NCI-H2227 treated with DMSO at 0.1 percent for 48 hours (cell line): ENCODE measurements around the gene ALKBH7.

ENCODE experiments used
- DNase-seq: peaks from one replicate; lab custom pipeline; 2025; lab: John Stamatoyannopoulos, UW

Gene ALKBH7

GRCh38 chr19:6364353-6364752 lies 8.2 kb upstream of the ALKBH7 start:
- DNase-seq: no peak

GRCh38 chr19:6373096-6373812 lies 660 bp downstream of the ALKBH7 start:
- DNase-seq: peak; percentile 95

- DNase-seq: no peak
Observed at GRCh38 chr19:6373813-6374108, 1.2 kb downstream of the ALKBH7 start.

- no peak for DNase-seq
Observed at GRCh38 chr19:6374161-6374709, 1.6 kb downstream of the ALKBH7 start.

GRCh38 chr19:6374711-6375410 lies 2.3 kb downstream of the ALKBH7 start:
- no peak for DNase-seq

DNA sequence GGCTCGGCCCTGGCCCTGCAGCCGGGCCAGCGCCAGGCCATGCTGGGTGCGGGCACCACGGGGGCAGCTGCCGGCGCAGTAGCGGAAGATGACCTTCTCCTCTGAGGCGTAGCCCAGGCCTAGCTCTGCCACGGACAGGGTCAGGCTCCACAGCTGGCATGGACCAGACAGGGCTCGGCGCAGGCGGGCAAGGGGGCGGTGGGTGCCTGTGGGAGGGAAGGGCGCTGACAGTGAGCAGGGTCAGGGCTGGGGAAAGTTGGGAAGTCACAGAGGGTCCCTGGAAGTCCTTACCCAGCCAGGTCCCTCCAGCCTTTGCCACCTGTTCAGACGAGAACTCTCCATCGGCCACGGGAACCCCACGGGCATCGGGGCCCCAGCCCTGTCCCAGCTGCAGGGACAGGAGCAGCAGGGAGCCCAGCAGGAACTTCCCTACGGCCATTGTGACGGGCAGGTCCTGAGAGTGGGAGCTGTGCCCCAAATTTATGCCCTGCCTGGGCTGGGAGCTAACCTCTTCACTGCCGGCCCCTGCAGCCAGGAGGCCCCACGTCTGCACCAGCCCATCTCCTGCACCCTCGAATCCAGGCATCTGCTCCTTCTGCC lies 2.9 kb downstream of the ALKBH7 start, which contains the start of gene PSPN:
Gene PSPN (minus strand): TSS at position 523 of the 600 bp plus-strand sequence. CDS start 84 bp downstream, at position 439.
- DNase-seq: no peak

DNA sequence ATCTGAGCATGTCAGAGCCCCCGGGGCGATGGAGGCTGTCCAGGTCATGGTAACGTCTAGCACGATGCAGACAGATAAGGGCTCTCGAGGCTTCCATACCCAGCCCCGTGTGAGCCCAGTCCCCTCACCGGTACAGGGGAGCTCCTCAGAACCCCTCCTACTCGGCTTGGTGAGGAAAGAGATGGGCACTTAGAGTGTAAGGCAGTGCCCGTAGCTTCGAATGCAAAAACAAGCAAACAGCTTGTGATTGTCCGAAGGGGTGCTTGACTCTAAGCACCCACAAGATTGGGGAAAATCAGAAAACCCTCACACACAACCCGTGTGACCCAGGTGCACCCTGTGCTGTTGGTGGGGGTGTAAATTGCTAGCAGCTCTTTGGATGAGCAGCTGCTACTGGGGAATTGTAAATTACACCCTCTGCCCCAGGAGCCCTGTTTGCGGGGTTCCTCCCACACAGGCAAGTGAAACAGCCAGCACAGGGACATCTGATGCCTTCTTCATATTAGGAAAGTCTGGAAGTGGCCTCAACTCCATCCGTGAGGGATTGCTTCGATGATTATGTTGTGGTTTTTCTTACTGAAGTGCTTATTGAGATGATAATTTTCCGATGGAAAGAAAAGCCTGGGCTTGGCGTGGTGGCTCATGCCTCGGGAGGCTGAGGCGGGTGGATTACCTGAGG lies 4.1 kb downstream of the ALKBH7 start:
- peak; percentile 8 for DNase-seq

DNA sequence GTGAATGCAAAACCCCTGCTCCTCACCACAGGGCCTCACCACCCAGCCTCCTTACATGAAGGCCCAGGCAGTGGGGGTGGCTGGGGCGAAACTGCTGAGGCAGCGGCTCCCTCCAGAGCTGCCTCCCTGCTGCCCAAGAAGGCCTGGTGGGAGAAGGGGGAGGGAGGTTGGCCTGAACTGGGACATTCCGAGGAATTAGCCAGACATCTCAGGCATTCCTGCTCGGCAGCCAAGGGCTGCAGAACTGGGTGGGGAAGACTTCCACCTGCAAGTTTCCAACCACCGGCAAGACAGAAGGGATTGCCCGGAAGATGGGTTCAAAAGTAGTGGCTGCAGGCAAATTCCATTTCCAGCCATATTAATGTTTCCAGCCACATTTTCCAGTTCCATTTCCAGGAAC lies 5.4 kb downstream of the ALKBH7 start:
- no peak for DNase-seq

DNA sequence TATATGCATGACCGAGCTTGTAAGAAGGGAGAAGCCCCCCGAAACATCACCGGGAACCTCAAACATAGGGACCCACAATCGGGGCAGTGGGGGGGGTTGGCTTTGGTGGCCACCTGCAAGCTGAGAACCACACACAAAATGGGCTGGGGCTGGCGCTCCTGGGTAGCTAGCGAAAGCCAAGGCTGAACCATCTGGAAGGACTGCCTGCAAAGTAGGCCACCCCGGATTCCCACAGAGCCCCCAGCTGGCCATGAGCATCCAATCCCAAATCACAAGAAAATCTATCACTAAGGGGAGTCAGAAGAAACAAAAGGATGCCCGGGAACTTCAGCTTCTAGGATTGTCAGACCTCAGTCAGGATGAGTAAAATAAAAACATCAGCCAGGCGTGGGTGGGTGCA lies 5.9 kb downstream of the ALKBH7 start:
- no peak for DNase-seq

GRCh38 chr19:6379744-6380143 lies 7.2 kb downstream of the ALKBH7 start:
- no peak for DNase-seq

DNA sequence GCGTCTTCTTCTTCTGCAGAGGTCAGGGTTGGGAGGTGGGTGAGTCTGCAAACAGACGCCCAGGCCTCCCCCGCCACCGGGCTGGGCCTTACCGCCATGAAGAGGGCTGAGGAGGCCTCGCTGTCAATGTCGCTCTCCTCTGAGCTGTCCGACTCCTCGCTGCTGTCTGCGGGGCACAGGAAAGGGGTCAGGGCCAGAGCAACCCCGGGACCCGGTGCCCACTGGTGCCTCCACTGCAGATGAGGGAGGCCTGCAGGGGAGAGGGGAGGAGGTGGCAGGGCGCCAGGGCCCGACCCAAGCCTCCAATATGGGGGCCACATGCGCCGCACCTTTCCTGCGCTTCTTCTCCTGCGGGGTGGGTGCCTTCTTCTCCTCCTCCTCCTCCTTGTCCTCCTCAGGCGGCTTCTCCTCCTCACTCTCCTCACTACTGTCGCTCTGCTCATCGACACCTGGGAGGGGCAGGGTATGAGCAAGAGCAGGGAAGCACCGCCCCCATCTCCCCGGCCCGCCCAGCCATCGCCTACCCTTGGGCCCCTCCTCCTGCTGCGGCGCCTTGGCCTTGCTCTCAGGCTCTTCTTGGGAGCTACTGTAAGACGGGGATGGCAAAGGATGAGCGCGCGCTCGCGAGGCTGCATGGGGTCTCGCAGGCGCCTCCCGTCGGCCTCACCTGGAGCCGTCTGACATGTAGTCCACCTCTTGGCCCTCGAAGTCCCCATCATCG lies 8.6 kb downstream of the ALKBH7 start:
- DNase-seq: no peak

- DNase-seq: no peak
Observed at GRCh38 chr19:6383188-6383587, 10.6 kb downstream of the ALKBH7 start.

DNA sequence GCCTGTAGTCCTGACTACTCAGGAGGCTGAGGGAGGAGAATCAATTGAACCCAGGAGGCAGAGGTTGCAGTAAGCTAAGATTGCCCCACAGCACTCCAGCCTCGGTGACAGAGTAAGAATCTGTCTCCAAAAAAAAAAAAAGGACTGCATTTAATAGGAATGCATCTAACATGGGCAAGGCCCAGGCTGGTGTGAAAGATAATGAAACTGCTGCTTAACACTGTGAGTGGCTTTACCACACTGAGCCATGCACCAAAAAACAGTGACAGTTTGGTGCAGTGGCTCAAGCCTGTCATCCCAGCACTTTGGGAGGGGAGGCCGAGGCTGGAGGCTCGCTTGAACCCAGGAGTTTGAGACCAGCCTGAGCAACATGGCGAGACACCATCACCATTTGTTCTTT lies 11.8 kb downstream of the ALKBH7 start:
- DNase-seq: no peak

- DNase-seq: no peak
Observed at GRCh38 chr19:6387372-6387771, 14.8 kb downstream of the ALKBH7 start.

DNA sequence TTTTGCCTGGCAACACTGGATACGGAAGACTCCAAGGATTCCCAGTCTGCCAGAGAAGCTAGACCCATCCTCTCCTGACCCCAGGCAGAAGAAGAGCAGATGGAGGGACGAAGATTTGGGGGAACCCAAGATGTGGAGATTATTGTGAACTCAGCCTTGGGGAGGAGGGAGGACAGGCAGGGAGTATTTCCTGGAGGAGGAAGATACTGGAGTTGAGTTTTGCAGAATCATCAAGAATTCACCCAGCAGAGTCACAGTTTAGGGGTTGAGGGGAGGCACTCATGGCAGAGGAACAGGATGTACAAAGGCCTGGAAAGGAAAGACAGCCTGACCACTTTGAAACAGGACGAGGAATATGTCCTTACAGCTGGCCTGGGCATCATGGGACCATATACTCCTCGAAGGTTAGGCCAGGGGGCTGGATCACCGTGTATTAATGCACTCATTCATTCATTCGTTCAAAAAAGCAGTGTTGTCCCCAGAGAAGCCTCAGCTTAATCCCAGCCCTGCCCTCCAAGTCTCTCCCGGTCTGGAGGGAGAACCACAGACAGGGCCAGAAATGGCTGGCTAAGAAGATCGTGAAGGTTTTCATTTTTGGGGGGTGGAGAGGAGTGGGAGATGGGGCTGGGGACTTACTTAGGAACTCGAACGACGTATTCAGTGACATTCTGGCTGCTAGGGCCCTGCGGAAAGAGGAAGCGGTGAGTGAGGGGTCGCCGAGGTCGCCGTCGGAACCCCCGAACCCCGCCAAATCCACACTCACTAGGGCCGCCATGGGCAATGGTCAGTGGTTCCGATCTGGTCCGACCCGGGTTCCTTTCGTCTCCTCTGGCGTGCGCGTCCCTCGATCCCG lies 19.9 kb downstream of the ALKBH7 start:
- no peak for DNase-seq

GRCh38 chr19:6393074-6393982 lies 20.7 kb downstream of the ALKBH7 start, which contains the start of gene GTF2F1:
TSS of gene GTF2F1 (minus strand) at chr19:6393164. CDS start at chr19:6392995, 169 bp downstream.
- peak; percentile 95 for DNase-seq

- DNase-seq: no peak
Observed at GRCh38 chr19:6393983-6394412, 21.4 kb downstream of the ALKBH7 start.

- no peak for DNase-seq
Observed at GRCh38 chr19:6394831-6395230, 22.2 kb downstream of the ALKBH7 start.

DNA sequence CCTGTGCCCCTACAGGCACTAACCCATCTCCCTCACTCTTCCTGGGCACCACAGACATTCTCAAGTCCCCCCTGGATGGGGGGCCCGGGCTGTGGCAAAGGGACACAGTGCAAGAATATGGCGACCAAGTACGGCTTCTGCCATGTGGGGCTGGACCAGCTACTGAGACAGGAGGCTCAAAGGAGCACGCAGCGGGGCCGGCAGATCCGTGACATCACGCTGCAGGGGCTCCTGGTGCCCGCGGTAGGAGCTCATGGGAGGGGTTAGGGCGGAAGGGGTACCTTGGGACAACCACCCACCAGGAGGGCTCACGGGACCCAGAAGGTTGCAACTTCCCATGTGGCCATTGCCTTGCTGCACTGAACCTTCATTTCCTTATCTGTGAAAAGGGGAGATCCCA lies 23.7 kb downstream of the ALKBH7 start:
- no peak for DNase-seq
